ENCODE data around the gene ACSF2. TPM values are rescaled to one million over a fixed set of nuclear protein-coding genes. Genes with fewer than 3 reads are reported as not detected.

ACSF2 gene
- total RNA-seq, 1 donor from 2014 or later, result 8.8 TPM

DNA sequence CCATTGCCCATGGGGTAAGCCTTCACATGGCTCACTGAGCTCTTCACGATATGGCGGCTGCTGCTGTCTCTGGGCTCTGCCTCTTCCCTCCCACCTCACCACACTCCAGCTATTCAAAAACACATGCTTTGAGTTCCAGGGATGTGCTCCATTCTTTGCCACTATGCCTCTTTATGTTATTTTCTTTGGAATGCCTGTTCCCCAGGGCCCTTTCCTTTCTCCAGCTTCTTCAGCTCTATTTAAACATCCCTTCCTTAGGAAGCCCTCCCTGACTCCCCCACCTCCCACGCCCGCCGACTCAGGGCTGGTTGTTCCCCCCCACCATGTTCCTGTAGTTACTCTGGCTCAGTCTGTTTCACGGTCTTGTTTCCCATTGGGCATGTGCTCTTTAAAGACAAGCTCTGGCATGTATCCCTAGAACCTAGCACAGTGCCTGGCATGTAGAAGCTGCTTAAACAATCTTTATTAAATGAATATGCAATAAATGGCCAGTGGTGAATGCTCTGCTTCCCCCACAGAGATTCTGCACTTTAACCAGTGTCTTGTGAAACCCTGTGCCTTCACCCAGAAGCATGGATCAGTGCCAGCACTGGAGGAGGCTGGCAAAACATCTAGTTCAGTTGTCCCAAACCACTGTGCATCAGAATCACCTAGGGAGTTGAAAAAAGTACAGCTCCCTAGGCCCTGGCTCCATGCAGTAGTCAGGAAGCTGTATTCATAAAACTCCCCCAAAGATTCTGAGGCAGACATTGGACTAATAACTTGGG, 89.1 kb downstream of the ACSF2 start:
- Mint-ChIP-seq H3K27ac (no peak overlapping the region), H3K4me1 (ENCODE audit: low read depth) (peaks cover 34% of the 10 kb centered on the region), H3K36me3 (ENCODE audit: low read depth) (peaks cover 2% of the 10 kb centered on the region), H3K27me3 (ENCODE audit: insufficient read depth) (peaks cover 2% of the 10 kb centered on the region), H3K4me3 (no peak overlapping the region), H3K9me3 (no peaks in the 10 kb centered on the region)
- intact Hi-C loops (cut with micrococcal nuclease), result no loop called here
- no peak for DNase-seq (ENCODE audit: low spot score)

DNA sequence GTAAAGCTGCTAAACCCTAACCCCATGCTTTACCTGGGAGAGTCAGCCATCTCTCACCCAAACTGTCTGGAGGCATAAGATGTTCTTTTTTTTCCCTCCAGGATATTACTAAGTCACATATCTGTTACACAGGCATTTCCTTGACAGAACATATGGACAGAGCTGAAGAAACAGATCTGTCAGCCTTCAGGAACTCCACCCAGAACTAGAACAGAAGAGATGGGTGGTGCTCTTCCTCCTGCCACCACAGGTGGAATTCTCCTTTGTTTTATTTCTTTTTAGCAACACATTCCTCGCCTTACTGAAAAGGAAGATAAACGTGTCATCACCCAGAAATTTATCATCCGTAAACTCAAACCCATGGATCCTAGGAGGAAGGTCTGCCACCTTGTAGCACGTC, 91.0 kb downstream of the ACSF2 start:
- Mint-ChIP-seq H3K4me1 (ENCODE audit: low read depth) (peaks cover 17% of the 10 kb centered on the region), H3K27me3 (ENCODE audit: insufficient read depth) (peaks cover 2% of the 10 kb centered on the region), H3K27ac (no peak overlapping the region), H3K9me3 (no peaks in the 10 kb centered on the region), H3K4me3 (no peak overlapping the region), H3K36me3 (ENCODE audit: low read depth) (peaks cover 2% of the 10 kb centered on the region)
- intact Hi-C loops (cut with micrococcal nuclease), result no loop called here
- DNase-seq (ENCODE audit: low spot score), result no peak

DNA sequence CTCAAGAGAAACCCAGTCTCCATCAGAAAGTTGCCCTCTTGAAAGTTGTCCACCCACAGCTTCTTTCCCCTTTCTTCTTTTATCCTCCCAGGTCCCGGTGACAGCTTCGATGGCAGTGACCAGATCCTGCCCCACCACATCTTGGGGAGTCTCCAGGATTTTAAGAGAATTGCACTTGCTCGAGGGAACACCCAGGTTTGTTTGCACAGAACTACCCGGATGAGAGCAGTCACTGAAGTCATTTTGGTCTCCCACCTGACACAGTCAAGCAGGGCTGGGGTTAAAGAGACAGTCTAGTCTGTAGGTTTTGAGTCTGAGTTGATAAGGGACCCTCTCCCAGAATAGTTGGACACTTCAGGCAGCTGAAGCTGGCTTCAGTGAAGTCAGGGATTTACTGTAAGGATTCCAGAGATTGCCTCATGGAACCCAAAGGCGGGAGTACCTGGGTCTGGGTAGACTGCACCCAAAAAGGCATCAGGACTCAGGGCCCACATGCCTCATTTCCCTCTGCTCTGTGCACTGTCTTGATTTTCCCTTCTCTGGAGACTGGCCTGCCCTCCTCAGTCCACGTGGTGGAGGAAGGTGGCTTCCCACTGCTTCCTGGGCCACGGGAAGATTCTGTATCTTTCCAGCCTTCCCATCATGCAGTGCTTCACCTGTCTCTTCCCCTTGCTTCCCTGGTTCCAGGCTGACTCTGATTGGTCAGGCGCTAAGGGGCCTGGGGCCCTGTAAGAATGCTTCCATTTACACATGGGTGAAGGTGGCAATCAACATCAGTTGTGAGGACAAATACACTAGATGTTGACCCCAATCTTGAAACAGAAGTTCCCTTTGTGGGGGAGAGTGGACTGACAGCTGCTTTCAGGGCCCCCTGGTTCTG, 91.7 kb downstream of the ACSF2 start:
- no peak for DNase-seq (ENCODE audit: low spot score)
- H3K9me3 Mint-ChIP-seq, result no peaks in the 10 kb centered on the region
- peaks cover 2% of the 10 kb centered on the region for H3K27me3 Mint-ChIP-seq (ENCODE audit: insufficient read depth)
- H3K36me3 Mint-ChIP-seq (ENCODE audit: low read depth), result peaks cover 2% of the 10 kb centered on the region
- H3K4me3 Mint-ChIP-seq, result no peak overlapping the region
- intact Hi-C loops (cut with micrococcal nuclease), result no loop called here
- peaks cover 13% of the 10 kb centered on the region for H3K4me1 Mint-ChIP-seq (ENCODE audit: low read depth)
- no peak overlapping the region for H3K27ac Mint-ChIP-seq

DNA sequence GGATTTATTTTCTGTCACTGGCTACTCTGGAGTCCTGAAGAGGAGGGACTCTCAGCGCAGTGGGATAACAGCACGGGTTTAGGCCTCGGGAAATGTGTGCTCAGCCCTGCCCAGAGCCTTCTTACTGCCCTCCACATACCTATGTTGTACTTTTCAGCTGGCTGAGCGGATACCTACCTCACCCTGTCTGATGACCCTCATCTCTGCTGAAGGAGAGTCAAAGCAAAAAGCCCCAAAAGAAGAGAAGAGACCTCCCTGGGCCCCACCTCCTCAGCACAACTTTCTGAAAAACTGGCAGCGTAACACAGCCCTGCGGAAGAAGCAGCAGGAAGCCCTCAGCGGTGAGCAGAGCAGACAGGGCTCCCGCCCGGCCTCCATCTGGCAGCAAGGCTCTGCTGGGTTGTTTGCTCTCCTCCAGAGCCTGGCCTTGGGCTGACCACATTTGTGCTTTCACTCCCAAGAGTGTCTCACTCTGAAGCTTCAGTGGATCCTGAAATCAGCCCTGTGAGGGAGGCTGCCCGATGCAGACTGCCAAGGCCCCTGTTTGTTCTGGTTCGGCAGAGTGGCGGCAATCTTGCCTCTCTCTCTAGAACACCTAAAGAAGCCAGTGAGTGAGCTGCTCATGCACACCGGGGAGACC, 92.5 kb downstream of the ACSF2 start:
- peaks cover 2% of the 10 kb centered on the region for H3K27me3 Mint-ChIP-seq (ENCODE audit: insufficient read depth)
- H3K36me3 Mint-ChIP-seq (ENCODE audit: low read depth), result peaks cover 2% of the 10 kb centered on the region
- intact Hi-C loops (cut with micrococcal nuclease), result no loop called here
- no peak overlapping the region for H3K27ac Mint-ChIP-seq
- no peaks in the 10 kb centered on the region for H3K9me3 Mint-ChIP-seq
- no peak overlapping the region for H3K4me3 Mint-ChIP-seq
- no peak for DNase-seq (ENCODE audit: low spot score)
- peaks cover 13% of the 10 kb centered on the region for H3K4me1 Mint-ChIP-seq (ENCODE audit: low read depth)

DNA sequence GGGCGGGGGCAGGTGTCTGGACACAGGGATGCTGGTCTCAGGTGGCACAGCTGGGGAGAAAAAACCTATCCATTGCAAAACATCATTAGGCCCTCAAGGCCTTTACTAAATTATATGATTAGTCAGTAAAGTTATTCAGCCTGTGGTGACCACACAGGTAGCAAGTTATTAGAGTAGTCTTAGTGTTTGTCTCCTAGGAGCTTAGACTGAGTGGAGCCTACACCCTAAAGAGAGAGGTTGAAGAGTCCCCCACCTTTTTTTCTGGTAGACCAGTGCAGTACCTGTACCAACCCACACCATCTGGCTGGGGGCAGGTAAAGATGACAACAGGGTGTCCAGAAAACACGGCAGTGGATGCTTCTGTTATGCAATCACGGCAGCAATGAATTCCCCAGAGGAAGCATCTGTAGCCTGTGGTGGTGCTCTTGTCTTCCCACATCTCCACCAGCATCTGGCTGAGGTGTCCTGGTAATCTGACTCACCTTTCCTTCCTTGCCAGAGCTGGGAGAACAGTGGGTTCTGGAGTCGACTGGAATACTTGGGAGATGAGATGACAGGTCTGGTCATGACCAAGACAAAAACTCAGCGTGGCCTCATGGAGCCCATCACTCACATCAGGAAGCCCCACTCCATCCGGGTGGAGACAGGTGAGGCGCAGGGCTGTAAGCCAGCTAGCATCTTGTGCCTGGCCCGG, 93.3 kb downstream of the ACSF2 start:
- no peaks in the 10 kb centered on the region for H3K9me3 Mint-ChIP-seq
- peaks cover 2% of the 10 kb centered on the region for H3K36me3 Mint-ChIP-seq (ENCODE audit: low read depth)

DNA sequence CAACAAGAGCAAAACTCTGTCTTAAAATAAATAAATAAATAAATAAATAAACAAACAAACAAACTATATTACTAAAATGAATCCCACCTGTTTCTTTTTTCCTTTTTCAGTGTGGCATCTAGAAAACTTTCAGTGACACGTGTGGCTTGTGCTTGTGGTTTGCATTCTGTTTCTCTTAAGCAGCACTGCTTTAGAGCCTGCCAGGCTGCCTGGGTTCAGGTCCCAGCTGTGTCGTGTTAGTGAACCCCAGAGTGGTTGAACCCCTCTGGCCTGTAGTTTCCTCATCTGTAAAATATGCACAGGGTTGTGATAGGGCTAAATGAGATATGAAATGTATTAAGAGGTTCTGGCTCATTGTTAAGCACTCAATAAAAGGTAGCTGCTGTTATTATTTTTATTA, 94.5 kb downstream of the ACSF2 start:
- no peak for DNase-seq (ENCODE audit: low spot score)
- intact Hi-C loops (cut with micrococcal nuclease), result no loop called here
- H3K4me1 Mint-ChIP-seq (ENCODE audit: low read depth), result peaks cover 13% of the 10 kb centered on the region
- no peaks in the 10 kb centered on the region for H3K36me3 Mint-ChIP-seq (ENCODE audit: low read depth)
- H3K9me3 Mint-ChIP-seq, result no peaks in the 10 kb centered on the region
- H3K4me3 Mint-ChIP-seq, result no peak overlapping the region
- H3K27me3 Mint-ChIP-seq (ENCODE audit: insufficient read depth), result peaks cover 4% of the 10 kb centered on the region
- no peak overlapping the region for H3K27ac Mint-ChIP-seq

More for the DNA sequence above, 93.3 kb downstream of the ACSF2 start:
- peaks cover 13% of the 10 kb centered on the region for H3K4me1 Mint-ChIP-seq (ENCODE audit: low read depth)
- no peak for DNase-seq (ENCODE audit: low spot score)
- H3K4me3 Mint-ChIP-seq, result no peak overlapping the region
- H3K27me3 Mint-ChIP-seq (ENCODE audit: insufficient read depth), result peaks cover 2% of the 10 kb centered on the region
- no peak overlapping the region for H3K27ac Mint-ChIP-seq
- intact Hi-C loops (cut with micrococcal nuclease), result no loop called here

DNA sequence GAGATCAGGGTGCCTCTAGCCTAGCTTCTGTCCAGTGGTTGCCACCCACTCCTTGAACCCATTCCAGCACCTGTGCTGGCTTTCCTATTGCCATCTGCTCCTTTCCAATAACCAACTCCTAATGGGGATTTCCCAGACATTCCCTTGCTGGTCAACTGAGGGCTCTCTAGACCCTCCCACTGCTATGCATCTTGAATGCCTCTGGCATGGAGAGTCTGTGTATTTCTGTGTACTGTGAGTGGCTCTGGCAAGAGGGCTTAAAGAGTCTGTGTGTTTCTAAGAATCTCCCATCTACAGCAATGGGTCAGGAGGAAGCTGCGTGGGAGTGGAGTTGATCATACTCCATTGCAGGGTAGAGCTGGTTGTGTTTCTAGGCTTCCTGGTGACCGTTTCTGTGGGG, 95.5 kb downstream of the ACSF2 start:
- no peaks in the 10 kb centered on the region for H3K36me3 Mint-ChIP-seq (ENCODE audit: low read depth)
- DNase-seq (ENCODE audit: low spot score), result no peak
- H3K27me3 Mint-ChIP-seq (ENCODE audit: insufficient read depth), result peaks cover 4% of the 10 kb centered on the region
- H3K9me3 Mint-ChIP-seq, result no peaks in the 10 kb centered on the region
- intact Hi-C loops (cut with micrococcal nuclease), result no loop called here
- peaks cover 11% of the 10 kb centered on the region for H3K4me1 Mint-ChIP-seq (ENCODE audit: low read depth)
- H3K4me3 Mint-ChIP-seq, result no peak overlapping the region
- no peak overlapping the region for H3K27ac Mint-ChIP-seq

DNA sequence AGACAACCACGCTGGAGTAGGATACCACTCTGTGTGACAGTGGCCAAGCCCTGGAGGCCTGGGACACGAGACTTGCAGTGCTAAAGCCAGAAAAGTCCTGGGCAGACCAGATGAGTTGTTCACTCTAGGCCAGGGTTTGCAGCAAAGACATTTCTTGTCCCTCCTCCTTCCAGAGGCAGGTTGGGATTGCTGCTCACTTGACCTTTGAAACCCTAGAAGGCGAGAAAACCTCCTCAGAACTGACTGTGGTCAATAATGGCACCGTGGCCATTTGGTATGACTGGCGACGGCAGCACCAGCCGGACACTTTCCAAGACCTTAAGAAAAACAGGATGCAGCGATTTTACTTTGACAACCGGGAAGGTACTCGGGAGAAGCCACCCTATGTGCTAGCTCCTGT, 96.7 kb downstream of the ACSF2 start:
- no peaks in the 10 kb centered on the region for H3K36me3 Mint-ChIP-seq (ENCODE audit: low read depth)
- no peaks in the 10 kb centered on the region for H3K9me3 Mint-ChIP-seq
- intact Hi-C loops (cut with micrococcal nuclease), result no loop called here
- H3K27ac Mint-ChIP-seq, result no peak overlapping the region
- H3K4me3 Mint-ChIP-seq, result no peak overlapping the region
- H3K27me3 Mint-ChIP-seq (ENCODE audit: insufficient read depth), result peaks cover 4% of the 10 kb centered on the region
- no peaks in the 10 kb centered on the region for H3K4me1 Mint-ChIP-seq (ENCODE audit: low read depth)
- no peak for DNase-seq (ENCODE audit: low spot score)

DNA sequence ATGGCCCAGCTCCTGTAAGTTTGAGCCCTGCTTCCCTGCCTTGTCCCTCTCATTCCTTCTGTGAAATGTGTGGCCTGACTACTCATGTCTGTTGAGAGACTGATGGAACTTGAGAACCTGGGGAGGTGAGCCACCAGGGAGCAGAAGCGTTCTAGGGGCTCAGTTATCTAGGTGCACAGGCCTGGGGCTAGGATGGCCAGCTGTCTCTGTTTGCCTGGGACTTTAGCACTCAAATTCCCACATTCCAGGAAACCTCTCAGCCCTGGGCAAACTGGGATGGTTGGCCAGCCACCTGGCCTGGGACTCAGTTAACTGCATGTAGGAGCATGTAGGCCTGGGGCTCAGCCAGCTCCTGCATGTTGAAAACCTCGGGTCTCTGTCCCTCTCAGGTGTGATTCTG, 97.2 kb downstream of the ACSF2 start:
- intact Hi-C loops (cut with micrococcal nuclease), result no loop called here
- H3K27ac Mint-ChIP-seq, result no peak overlapping the region
- H3K4me1 Mint-ChIP-seq (ENCODE audit: low read depth), result no peaks in the 10 kb centered on the region
- no peaks in the 10 kb centered on the region for H3K9me3 Mint-ChIP-seq
- H3K4me3 Mint-ChIP-seq, result no peak overlapping the region
- no peak for DNase-seq (ENCODE audit: low spot score)
- peaks cover 4% of the 10 kb centered on the region for H3K27me3 Mint-ChIP-seq (ENCODE audit: insufficient read depth)
- no peaks in the 10 kb centered on the region for H3K36me3 Mint-ChIP-seq (ENCODE audit: low read depth)

Other genes starting within 250 kb of the ACSF2 start
- gene COL1A1, start 224.6 kb upstream of the ACSF2 start, total RNA-seq, result 1.2 and 2.0 TPM in 2 replicates
- gene TMEM92, start 151.8 kb upstream of the ACSF2 start, total RNA-seq, result 0.21 and 0.47 TPM in 2 replicates
- gene XYLT2, start 80.1 kb upstream of the ACSF2 start, total RNA-seq, result 63.0 and 63.9 TPM in 2 replicates
- gene MRPL27, start 53.0 kb upstream of the ACSF2 start, total RNA-seq, result 73.4 and 78.7 TPM in 2 replicates
- gene EME1, start 53.0 kb upstream of the ACSF2 start, total RNA-seq, result 27.7 and 32.9 TPM in 2 replicates
- gene LRRC59, start 28.7 kb upstream of the ACSF2 start, total RNA-seq, result 113 and 116 TPM in 2 replicates
- gene CHAD, start 42.7 kb downstream of the ACSF2 start, total RNA-seq, result not detected in 2 replicates
- 53.4 and 54.2 TPM in 2 replicates for gene RSAD1, start 52.6 kb downstream of the ACSF2 start, total RNA-seq
- gene MYCBPAP, start 82.2 kb downstream of the ACSF2 start, total RNA-seq, result 2.6 and 3.8 TPM in 2 replicates
- not detected in 2 replicates for gene EPN3, start 106.5 kb downstream of the ACSF2 start, total RNA-seq
- 20.5 and 22.5 TPM in 2 replicates for gene SPATA20, start 121.0 kb downstream of the ACSF2 start, total RNA-seq
- gene CACNA1G, start 134.5 kb downstream of the ACSF2 start, total RNA-seq, result 0.05 and 0.07 TPM in 2 replicates
- gene ABCC3, start 208.7 kb downstream of the ACSF2 start, total RNA-seq, result not detected in 2 replicates